Activated CD4-positive, alpha-beta T cell treated with anti-CD3 and anti-CD28 coated beads, Interleukin-2, amount 50 U/mL, for 1 hour (primary cell): ENCODE data around the gene MTA2.
"Not testable (repeated sequence)": the region's sequence is repeated elsewhere in the genome, so short reads cannot be mapped to it uniquely, and the experiment has no call there.

Source experiments
- DNase-seq: peaks from one replicate; pipeline ENCODE4 v3.0.0-alpha.2; 2020

Gene MTA2

GRCh38 chr11:62565100-62565802 lies 36.4 kb downstream of the MTA2 start:
- DNase-seq: no peak

- not testable (repeated sequence) for DNase-seq
Measured at GRCh38 chr11:62561677-62562230, 39.9 kb downstream of the MTA2 start.

GRCh38 chr11:62560566-62561103 lies 41.0 kb downstream of the MTA2 start:
- peak; percentile 87 for DNase-seq

- not testable (repeated sequence) for DNase-seq
Measured at GRCh38 chr11:62559626-62560025, 42.0 kb downstream of the MTA2 start.

- DNase-seq: no peak
Measured at GRCh38 chr11:62559204-62559603, 42.5 kb downstream of the MTA2 start.

- no peak for DNase-seq
Measured at GRCh38 chr11:62558669-62559068, 43.0 kb downstream of the MTA2 start.

GRCh38 chr11:62556875-62557631 lies 44.6 kb downstream of the MTA2 start:
- no peak for DNase-seq

- DNase-seq: peak; percentile 77
Measured at GRCh38 chr11:62556108-62556874, 45.4 kb downstream of the MTA2 start.

- DNase-seq: peak; percentile 57
Measured at GRCh38 chr11:62555464-62556107, 46.1 kb downstream of the MTA2 start.

- DNase-seq: no peak
Measured at GRCh38 chr11:62554387-62555167, 47.1 kb downstream of the MTA2 start.

GRCh38 chr11:62553839-62554361 lies 47.8 kb downstream of the MTA2 start:
- DNase-seq: no peak

- peak; percentile 70 for DNase-seq
Measured at GRCh38 chr11:62553080-62553838, 48.4 kb downstream of the MTA2 start.

- no peak for DNase-seq
Measured at GRCh38 chr11:62552485-62553079, 49.1 kb downstream of the MTA2 start.

- not testable (repeated sequence) for DNase-seq
Measured at GRCh38 chr11:62550478-62550877, 51.2 kb downstream of the MTA2 start.

- no peak for DNase-seq
Measured at GRCh38 chr11:62548545-62549335, 52.9 kb downstream of the MTA2 start.

GRCh38 chr11:62547691-62548281 lies 53.9 kb downstream of the MTA2 start:
- DNase-seq: no peak

GRCh38 chr11:62546929-62547625 lies 54.6 kb downstream of the MTA2 start:
- no peak for DNase-seq

GRCh38 chr11:62546244-62546928 lies 55.3 kb downstream of the MTA2 start, which contains the start of gene AHNAK:
AHNAK (minus strand) TSS chr11:62546806; CDS start chr11:62536098, 10,708 bp downstream.
- peak; percentile 72 for DNase-seq
